ENCODE results near the gene FBXO27. TPM values are rescaled to one million over a fixed set of nuclear protein-coding genes. Genes with fewer than 3 reads are reported as not detected.
"Not testable (repeated sequence)": the region's sequence is repeated elsewhere in the genome, so short reads cannot be mapped to it uniquely, and the experiment has no call there.

FBXO27 gene
- total RNA-seq, 1 experiment from 2014 or later: 52.2 TPM

- DNase-seq (ENCODE audit: low spot score): no peak
- in situ Hi-C loops (cut with HindIII; ENCODE audit: low sequenced_read_pairs): no loop called here
Observed at GRCh38 chr19:38993271-38993670, 39.1 kb downstream of the FBXO27 start.

DNA sequence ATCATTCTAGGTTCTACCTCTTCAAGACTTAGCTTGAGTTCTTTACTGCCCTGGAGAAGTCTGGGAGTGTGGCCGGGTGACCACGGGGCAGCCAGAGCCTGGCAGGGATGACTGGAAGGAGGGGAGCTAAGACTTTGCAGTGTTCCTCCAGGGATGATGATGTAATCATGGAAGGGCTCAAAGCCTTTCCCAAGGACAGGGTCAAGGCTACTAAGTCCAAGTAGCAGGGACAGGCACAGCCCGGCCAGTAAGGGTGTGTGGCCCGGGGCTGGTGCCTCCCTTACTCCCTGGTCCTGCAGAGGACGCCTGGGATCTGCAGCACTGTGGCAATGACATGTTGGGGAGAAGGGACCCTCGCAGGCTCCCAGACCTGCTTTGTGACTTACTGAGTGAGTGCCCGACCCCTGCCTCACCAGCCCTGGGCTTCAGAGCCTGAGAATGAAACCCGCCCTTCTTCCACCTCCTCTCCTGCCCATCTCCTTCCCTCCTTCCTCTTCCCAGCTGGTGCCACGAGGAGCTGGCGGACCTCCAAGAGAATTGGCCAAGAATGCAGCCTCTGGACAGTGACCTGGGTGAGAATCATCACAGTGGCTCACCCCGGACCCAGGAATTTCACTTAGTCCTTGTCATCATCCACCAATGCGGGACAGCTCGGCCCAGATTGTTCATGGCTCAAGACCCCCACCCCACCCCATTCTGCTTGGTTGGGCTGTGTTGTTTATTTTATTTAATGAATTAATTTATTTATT lies 41.2 kb downstream of the FBXO27 start:
- in situ Hi-C loops (cut with HindIII; ENCODE audit: low sequenced_read_pairs): no loop called here
- DNase-seq (ENCODE audit: low spot score): peak; percentile 33

DNA sequence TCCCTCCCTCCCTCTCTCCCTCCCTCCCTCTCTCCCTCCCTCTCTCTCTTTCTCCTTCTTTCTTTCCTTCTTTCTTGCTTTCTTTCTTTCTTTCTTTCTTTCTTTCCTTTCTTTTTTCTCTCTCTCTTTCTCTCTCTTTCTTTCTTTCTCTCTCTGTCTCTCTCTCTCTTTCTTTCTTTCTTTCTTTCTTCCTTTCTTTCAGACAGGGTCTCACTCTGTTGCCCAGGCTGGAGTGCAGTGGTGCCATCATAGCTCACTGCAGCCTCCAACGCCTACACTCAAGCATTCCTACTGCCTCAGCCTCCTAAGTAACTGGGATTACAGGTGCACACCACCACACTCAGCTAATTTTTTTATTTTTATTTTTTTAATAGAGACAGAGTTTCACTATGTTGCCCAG lies 42.7 kb downstream of the FBXO27 start:
- in situ Hi-C loops (cut with HindIII; ENCODE audit: low sequenced_read_pairs); DNase-seq (ENCODE audit: low spot score): not testable (repeated sequence)

- DNase-seq (ENCODE audit: low spot score): no peak
- in situ Hi-C loops (cut with HindIII; ENCODE audit: low sequenced_read_pairs): no loop called here
Observed at GRCh38 chr19:38989066-38989605, 43.2 kb downstream of the FBXO27 start.

DNA sequence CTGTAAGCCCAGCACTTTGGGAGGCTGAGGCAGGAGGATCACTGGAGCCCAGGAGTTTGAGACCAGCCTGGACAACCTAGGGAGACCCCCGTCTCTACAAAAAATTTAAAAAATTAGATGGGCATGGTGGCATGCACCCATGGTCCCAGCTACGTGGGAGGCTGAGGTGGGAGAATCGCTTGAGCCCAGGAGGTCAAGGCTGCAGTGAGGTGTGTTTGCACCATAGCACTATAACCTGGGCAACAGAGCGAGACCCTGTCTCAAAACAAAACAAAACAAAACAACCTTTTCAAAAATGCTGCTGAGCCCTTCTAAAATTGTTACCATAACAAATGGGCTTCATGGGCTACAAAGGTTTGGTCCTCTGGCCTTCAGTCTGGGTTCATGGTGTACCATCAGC lies 43.7 kb downstream of the FBXO27 start:
- in situ Hi-C loops (cut with HindIII; ENCODE audit: low sequenced_read_pairs); DNase-seq (ENCODE audit: low spot score): not testable (repeated sequence)

DNA sequence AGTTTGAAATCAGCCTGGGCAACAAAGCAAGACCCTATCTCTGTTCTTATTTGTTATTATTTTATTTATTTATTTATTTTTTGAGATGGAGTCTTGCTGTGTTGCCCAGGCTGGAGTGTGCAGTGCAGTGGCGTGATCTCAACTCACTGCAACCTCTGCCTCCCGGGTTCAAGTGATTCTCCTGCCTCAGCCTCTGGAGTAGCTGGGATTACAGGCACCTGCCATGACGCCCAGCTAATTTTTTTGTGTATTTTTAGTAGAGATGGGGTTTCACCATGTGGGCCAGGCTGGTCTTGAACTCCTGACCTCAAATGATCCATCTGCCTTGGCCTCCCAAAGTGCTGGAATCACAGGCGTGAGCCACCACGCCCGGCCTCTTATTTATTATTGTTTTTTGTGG lies 44.6 kb downstream of the FBXO27 start:
- DNase-seq (ENCODE audit: low spot score); in situ Hi-C loops (cut with HindIII; ENCODE audit: low sequenced_read_pairs): not testable (repeated sequence)

GRCh38 chr19:38985262-38985661 lies 47.1 kb downstream of the FBXO27 start:
- DNase-seq (ENCODE audit: low spot score): no peak
- in situ Hi-C loops (cut with HindIII; ENCODE audit: low sequenced_read_pairs): no loop called here

GRCh38 chr19:38980583-38981374 lies 51.6 kb downstream of the FBXO27 start:
- no peak for DNase-seq (ENCODE audit: low spot score)
- in situ Hi-C loops (cut with HindIII; ENCODE audit: low sequenced_read_pairs): no loop called here

DNA sequence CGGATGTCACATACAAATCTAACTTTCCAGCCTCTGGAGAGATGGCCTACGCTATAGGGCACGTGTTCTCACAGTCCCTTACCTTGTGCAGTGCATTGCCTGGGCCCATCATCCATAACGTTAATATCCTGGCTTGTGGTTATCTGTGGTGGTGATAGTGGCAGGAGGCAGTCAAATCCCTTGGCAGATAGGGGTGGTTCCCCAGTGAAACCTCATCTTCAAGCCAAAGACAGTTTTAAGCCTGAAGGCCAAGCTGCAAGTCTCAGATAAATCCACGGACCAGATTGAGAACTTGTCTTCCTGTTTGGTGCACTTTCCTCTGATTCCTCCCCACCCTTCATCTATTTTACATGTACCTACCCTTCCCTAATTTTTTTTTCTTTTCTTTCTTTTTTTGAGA lies 52.5 kb downstream of the FBXO27 start:
- in situ Hi-C loops (cut with HindIII; ENCODE audit: low sequenced_read_pairs): no loop called here
- no peak for DNase-seq (ENCODE audit: low spot score)

GRCh38 chr19:38978326-38978689 lies 54.0 kb downstream of the FBXO27 start:
- in situ Hi-C loops (cut with HindIII; ENCODE audit: low sequenced_read_pairs): no loop called here
- no peak for DNase-seq (ENCODE audit: low spot score)

GRCh38 chr19:38977445-38978325 lies 54.7 kb downstream of the FBXO27 start:
- in situ Hi-C loops (cut with HindIII; ENCODE audit: low sequenced_read_pairs): no loop called here
- no peak for DNase-seq (ENCODE audit: low spot score)

DNA sequence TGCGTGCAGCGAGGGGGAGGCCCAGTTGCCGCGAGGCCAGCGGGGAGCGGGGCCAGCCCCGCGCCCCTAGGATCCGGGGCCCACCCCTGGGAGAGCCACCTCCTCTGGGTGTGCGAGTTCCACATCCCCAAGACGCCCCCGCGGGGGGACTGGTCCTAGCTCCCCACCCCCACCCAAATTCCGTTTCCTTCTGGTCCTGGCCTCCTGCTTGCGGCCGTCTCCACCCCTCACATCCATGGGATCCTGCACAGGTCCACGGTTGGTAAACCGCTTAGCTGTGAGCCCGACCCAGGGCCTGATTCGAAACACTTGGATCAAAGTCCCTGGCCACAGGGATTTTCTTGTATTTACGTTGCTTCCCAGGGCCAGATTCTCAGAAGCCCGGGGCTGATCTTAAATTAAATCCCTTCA lies 56.5 kb downstream of the FBXO27 start:
- peak; percentile 67 for DNase-seq (ENCODE audit: low spot score)

DNA sequence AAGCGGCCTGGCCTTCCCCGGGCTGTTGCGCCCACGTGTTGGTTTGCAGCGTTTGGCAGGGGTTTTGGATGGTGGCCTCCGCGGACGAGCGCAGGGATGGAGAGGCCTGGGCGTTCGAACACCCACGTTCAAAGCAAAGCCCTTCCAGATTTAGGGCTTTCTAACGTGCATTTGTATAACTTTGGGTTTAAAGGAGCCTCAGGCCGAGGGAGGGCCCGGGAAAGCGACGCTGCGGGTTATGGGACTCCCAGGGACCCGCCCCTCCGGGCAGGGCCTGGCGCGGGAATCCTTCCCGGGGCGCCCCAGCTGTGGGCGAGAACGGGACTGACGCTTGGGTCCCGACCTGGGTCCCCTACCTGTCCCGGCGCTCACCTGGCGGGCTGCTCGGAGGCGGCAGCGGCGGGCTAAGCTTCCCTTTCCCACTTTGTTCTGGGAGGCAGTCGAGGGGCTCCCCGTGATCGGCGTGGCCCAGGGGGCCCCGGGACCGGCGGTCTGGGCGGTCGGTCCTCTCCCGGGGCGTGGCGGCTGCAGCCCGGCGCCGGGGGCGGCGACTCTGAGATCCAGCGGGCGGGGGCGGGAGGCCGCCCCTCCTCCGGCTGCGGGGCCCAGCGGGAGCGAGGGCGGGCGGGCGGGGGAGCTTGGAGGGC lies 57.0 kb downstream of the FBXO27 start, which contains the start of gene FBXO17:
FBXO17 (minus strand) TSS at position 529 of the 647 bp plus-strand sequence. CDS start 25,423 bp downstream, outside the sequence.
- DNase-seq (ENCODE audit: low spot score): peak; percentile 70
- in situ Hi-C loops (cut with HindIII; ENCODE audit: low sequenced_read_pairs): no loop called here

More for the DNA sequence above, 56.5 kb downstream of the FBXO27 start:
- in situ Hi-C loops (cut with HindIII; ENCODE audit: low sequenced_read_pairs): no loop called here

DNA sequence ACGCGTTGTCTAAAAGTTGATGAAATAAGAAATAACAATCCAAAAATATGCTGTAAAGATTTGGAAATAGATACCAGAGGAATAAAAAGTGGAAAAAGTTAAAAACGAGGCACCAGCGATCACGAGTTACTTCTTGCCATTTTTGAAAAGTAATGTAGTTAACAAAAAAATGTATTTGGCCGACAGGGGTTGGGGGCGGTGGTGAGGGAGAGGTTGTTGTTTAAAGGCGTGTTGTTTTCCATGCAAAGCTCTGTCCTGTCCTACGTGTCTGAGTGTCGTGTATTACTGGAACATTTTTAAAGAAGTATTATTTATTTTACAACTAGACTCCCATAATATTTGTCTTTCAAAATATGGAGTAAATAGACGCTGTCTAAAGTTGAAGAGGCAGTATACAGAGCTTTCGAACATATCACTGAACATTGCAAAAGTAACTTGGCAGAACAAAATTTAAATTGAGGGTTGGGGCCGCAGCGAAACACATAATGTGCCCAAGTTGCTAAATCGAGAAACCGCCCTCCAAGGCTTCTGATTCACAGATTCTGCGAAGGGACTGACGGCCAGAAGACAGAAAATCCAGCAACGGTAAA lies 57.6 kb downstream of the FBXO27 start:
- in situ Hi-C loops (cut with HindIII; ENCODE audit: low sequenced_read_pairs): no loop called here

More for the DNA sequence above, 57.6 kb downstream of the FBXO27 start:
- no peak for DNase-seq (ENCODE audit: low spot score)

Other genes with a start within 250 kb of the FBXO27 start
- not detected in 2 replicates for gene LGALS7B, start 243.3 kb downstream of the FBXO27 start, total RNA-seq (2014; rRNA removed; shearing (Covaris generic))
- gene LGALS4, start 219.6 kb downstream of the FBXO27 start, total RNA-seq (2014; rRNA removed; shearing (Covaris generic)): not detected in 2 replicates
- 210 and 267 TPM in 2 replicates for gene ECH1, start 200.8 kb downstream of the FBXO27 start, total RNA-seq (2014; rRNA removed; shearing (Covaris generic))
- gene HNRNPL, start 182.6 kb downstream of the FBXO27 start, total RNA-seq (2014; rRNA removed; shearing (Covaris generic)): 600 and 749 TPM in 2 replicates
- 5.6 and 7.3 TPM in 2 replicates for gene RINL, start 154.3 kb downstream of the FBXO27 start, total RNA-seq (2014; rRNA removed; shearing (Covaris generic))
- 114 and 122 TPM in 2 replicates for gene SIRT2, start 132.9 kb downstream of the FBXO27 start, total RNA-seq (2014; rRNA removed; shearing (Covaris generic))
- gene NFKBIB, start 132.6 kb downstream of the FBXO27 start, total RNA-seq (2014; rRNA removed; shearing (Covaris generic)): 48.1 and 63.2 TPM in 2 replicates
- gene CCER2, start 120.4 kb downstream of the FBXO27 start, total RNA-seq (2014; rRNA removed; shearing (Covaris generic)): not detected in 2 replicates
- 34.2 and 43.0 TPM in 2 replicates for gene SARS2, start 101.8 kb downstream of the FBXO27 start, total RNA-seq (2014; rRNA removed; shearing (Covaris generic))
- gene MRPS12, start 101.6 kb downstream of the FBXO27 start, total RNA-seq (2014; rRNA removed; shearing (Covaris generic)): 105 and 161 TPM in 2 replicates
- gene FBXO17, start 56.8 kb downstream of the FBXO27 start, total RNA-seq (2014; rRNA removed; shearing (Covaris generic)): 47.4 and 91.4 TPM in 2 replicates
- not detected in 2 replicates for gene ACP7, start 51.8 kb upstream of the FBXO27 start, total RNA-seq (2014; rRNA removed; shearing (Covaris generic))
- 12.8 and 15.3 TPM in 2 replicates for gene PAK4, start 93.2 kb upstream of the FBXO27 start, total RNA-seq (2014; rRNA removed; shearing (Covaris generic))
- gene NCCRP1, start 164.4 kb upstream of the FBXO27 start, total RNA-seq (2014; rRNA removed; shearing (Covaris generic)): 1.7 and 4.5 TPM in 2 replicates
- gene SYCN, start 171.7 kb upstream of the FBXO27 start, total RNA-seq (2014; rRNA removed; shearing (Covaris generic)): not detected in 2 replicates
- gene IFNL3, start 212.5 kb upstream of the FBXO27 start, total RNA-seq (2014; rRNA removed; shearing (Covaris generic)): not detected in 2 replicates
- not detected in 2 replicates for gene IFNL4, start 216.3 kb upstream of the FBXO27 start, total RNA-seq (2014; rRNA removed; shearing (Covaris generic))
- gene IFNL2, start 235.8 kb upstream of the FBXO27 start, total RNA-seq (2014; rRNA removed; shearing (Covaris generic)): not detected in 2 replicates